Stimulated activated memory B cell treated with anti-CD40 and anti-IgM and Interleukin-4, amounts not matched to agents 10 μg/mL and 1 μg/mL and 100 μg/mL, for 72 hours (primary cell): ENCODE measurements around the gene PLCB3.
A peak's percentile ranks its signal among the peaks of the same experiment; 100 is the strongest.

ENCODE experiments used
- ATAC-seq: fragments of 150-1000 bp; cut with Tn5 transposase; 2 replicates; pipeline ENCODE4 v1.10.0; 2021
- H3K27ac Mint-ChIP-seq: one replicate; pipeline ENCODE4 v1.8.0; 2022; ENCODE audit warnings: mild to moderate bottlenecking, mixed read lengths
- H3K27me3 Mint-ChIP-seq: one replicate; pipeline ENCODE4 v1.8.0; 2022; ENCODE audit warnings: mixed read lengths
- H3K36me3 Mint-ChIP-seq: one replicate; pipeline ENCODE4 v1.8.0; 2022; ENCODE audit warnings: mixed read lengths
- H3K4me1 Mint-ChIP-seq: one replicate; pipeline ENCODE4 v1.8.0; 2022; ENCODE audit warnings: mixed read lengths
- H3K4me3 Mint-ChIP-seq: one replicate; pipeline ENCODE4 v1.8.0; 2022; ENCODE audit warnings: mild to moderate bottlenecking, moderate library complexity, mixed read lengths
- H3K9me3 Mint-ChIP-seq: one replicate; pipeline ENCODE4 v1.8.0; 2022; ENCODE audit warnings: mixed read lengths

The PLCB3 gene

GRCh38 chr11:64248578-64248977 lies 2.8 kb upstream of the PLCB3 start:
- H3K27me3 Mint-ChIP-seq: no peaks in the 10 kb centered on the region
- peaks cover 3% of the 10 kb centered on the region for H3K36me3 Mint-ChIP-seq
- no peak overlapping the region for H3K27ac Mint-ChIP-seq
- no peak overlapping the region for H3K4me3 Mint-ChIP-seq
- no peak for ATAC-seq
- no peaks in the 10 kb centered on the region for H3K9me3 Mint-ChIP-seq
- peaks cover 62% of the 10 kb centered on the region for H3K4me1 Mint-ChIP-seq

- no peak overlapping the region for H3K4me3 Mint-ChIP-seq
Observed at GRCh38 chr11:64249038-64249437, 2.3 kb upstream of the PLCB3 start.

GRCh38 chr11:64249563-64250414 lies 1.5 kb upstream of the PLCB3 start:
- no peaks in the 10 kb centered on the region for H3K9me3 Mint-ChIP-seq
- peak overlapping the region; percentile 26 for H3K4me3 Mint-ChIP-seq
- H3K4me1 Mint-ChIP-seq: peaks cover 62% of the 10 kb centered on the region
- H3K27ac Mint-ChIP-seq: no peak overlapping the region
- H3K36me3 Mint-ChIP-seq: no peaks in the 10 kb centered on the region
- ATAC-seq: no peak
- H3K27me3 Mint-ChIP-seq: no peaks in the 10 kb centered on the region

More at GRCh38 chr11:64249038-64249437, 2.3 kb upstream of the PLCB3 start:
- Mint-ChIP-seq H3K27me3 (no peaks in the 10 kb centered on the region), H3K36me3 (no peaks in the 10 kb centered on the region), H3K9me3 (no peaks in the 10 kb centered on the region), H3K27ac (no peak overlapping the region), H3K4me1 (peaks cover 62% of the 10 kb centered on the region)
- ATAC-seq: no peak

GRCh38 chr11:64250415-64251015 lies 815 bp upstream of the PLCB3 start:
- no peaks in the 10 kb centered on the region for H3K9me3 Mint-ChIP-seq
- H3K36me3 Mint-ChIP-seq: no peaks in the 10 kb centered on the region
- H3K27me3 Mint-ChIP-seq: no peaks in the 10 kb centered on the region
- peaks cover 56% of the 10 kb centered on the region for H3K4me1 Mint-ChIP-seq
- ATAC-seq: no peak
- peak overlapping the region; percentile 79 for H3K4me3 Mint-ChIP-seq
- peak overlapping the region; percentile 35 for H3K27ac Mint-ChIP-seq

- H3K4me3 Mint-ChIP-seq: peak overlapping the region; percentile 86
- H3K27me3 Mint-ChIP-seq: no peaks in the 10 kb centered on the region
- peaks cover 50% of the 10 kb centered on the region for H3K4me1 Mint-ChIP-seq
- peak overlapping the region; percentile 36 for H3K27ac Mint-ChIP-seq
- no peaks in the 10 kb centered on the region for H3K9me3 Mint-ChIP-seq
- no peaks in the 10 kb centered on the region for H3K36me3 Mint-ChIP-seq
- no peak for ATAC-seq
Observed at GRCh38 chr11:64251753-64252002, 348 bp downstream of the PLCB3 start.

GRCh38 chr11:64252003-64252872 lies 908 bp downstream of the PLCB3 start:
- peak overlapping the region; percentile 86 for H3K4me3 Mint-ChIP-seq
- peak overlapping the region; percentile 36 for H3K27ac Mint-ChIP-seq
- H3K36me3 Mint-ChIP-seq: no peaks in the 10 kb centered on the region
- H3K4me1 Mint-ChIP-seq: peaks cover 47% of the 10 kb centered on the region
- ATAC-seq: no peak
- H3K27me3 Mint-ChIP-seq: no peaks in the 10 kb centered on the region
- no peaks in the 10 kb centered on the region for H3K9me3 Mint-ChIP-seq

GRCh38 chr11:64253043-64253442 lies 1.7 kb downstream of the PLCB3 start:
- no peak for ATAC-seq
- H3K9me3 Mint-ChIP-seq: no peaks in the 10 kb centered on the region
- no peak overlapping the region for H3K27ac Mint-ChIP-seq
- H3K27me3 Mint-ChIP-seq: no peaks in the 10 kb centered on the region
- peaks cover 39% of the 10 kb centered on the region for H3K4me1 Mint-ChIP-seq
- H3K4me3 Mint-ChIP-seq: no peak overlapping the region
- peaks cover 4% of the 10 kb centered on the region for H3K36me3 Mint-ChIP-seq

GRCh38 chr11:64253481-64253880 lies 2.2 kb downstream of the PLCB3 start:
- Mint-ChIP-seq H3K4me1 (peaks cover 37% of the 10 kb centered on the region), H3K27me3 (no peaks in the 10 kb centered on the region), H3K4me3 (no peak overlapping the region), H3K9me3 (no peaks in the 10 kb centered on the region), H3K27ac (no peak overlapping the region), H3K36me3 (peaks cover 8% of the 10 kb centered on the region)
- ATAC-seq: no peak

- peak overlapping the region; percentile 9 for H3K27ac Mint-ChIP-seq
Observed at GRCh38 chr11:64254326-64254725, 3.0 kb downstream of the PLCB3 start.

GRCh38 chr11:64255135-64256128 lies 4.1 kb downstream of the PLCB3 start:
- no peak overlapping the region for H3K4me3 Mint-ChIP-seq
- no peaks in the 10 kb centered on the region for H3K27me3 Mint-ChIP-seq
- no peaks in the 10 kb centered on the region for H3K9me3 Mint-ChIP-seq
- H3K4me1 Mint-ChIP-seq: peaks cover 45% of the 10 kb centered on the region
- peaks cover 22% of the 10 kb centered on the region for H3K36me3 Mint-ChIP-seq
- H3K27ac Mint-ChIP-seq: no peak overlapping the region
- no peak for ATAC-seq

More at GRCh38 chr11:64254326-64254725, 3.0 kb downstream of the PLCB3 start:
- H3K4me3 Mint-ChIP-seq: no peak overlapping the region
- no peak for ATAC-seq
- peaks cover 40% of the 10 kb centered on the region for H3K4me1 Mint-ChIP-seq
- no peaks in the 10 kb centered on the region for H3K9me3 Mint-ChIP-seq
- H3K36me3 Mint-ChIP-seq: peaks cover 11% of the 10 kb centered on the region
- H3K27me3 Mint-ChIP-seq: no peaks in the 10 kb centered on the region

- Mint-ChIP-seq H3K9me3 (no peaks in the 10 kb centered on the region), H3K36me3 (peaks cover 23% of the 10 kb centered on the region), H3K4me1 (peaks cover 38% of the 10 kb centered on the region), H3K27ac (no peak overlapping the region), H3K4me3 (no peak overlapping the region), H3K27me3 (no peaks in the 10 kb centered on the region)
- ATAC-seq: no peak
Observed at GRCh38 chr11:64256300-64256699, 5.0 kb downstream of the PLCB3 start.

GRCh38 chr11:64258356-64258755 lies 7.0 kb downstream of the PLCB3 start:
- Mint-ChIP-seq H3K27me3 (no peaks in the 10 kb centered on the region), H3K4me1 (peaks cover 22% of the 10 kb centered on the region), H3K27ac (no peak overlapping the region), H3K36me3 (peaks cover 39% of the 10 kb centered on the region), H3K9me3 (no peaks in the 10 kb centered on the region), H3K4me3 (no peak overlapping the region)
- ATAC-seq: no peak

- no peak overlapping the region for H3K4me3 Mint-ChIP-seq
- H3K27ac Mint-ChIP-seq: no peak overlapping the region
- H3K36me3 Mint-ChIP-seq: peaks cover 39% of the 10 kb centered on the region
- peak; percentile 4 for ATAC-seq
- peaks cover 15% of the 10 kb centered on the region for H3K4me1 Mint-ChIP-seq
- no peaks in the 10 kb centered on the region for H3K27me3 Mint-ChIP-seq
- H3K9me3 Mint-ChIP-seq: no peaks in the 10 kb centered on the region
Observed at GRCh38 chr11:64258946-64259532, 7.7 kb downstream of the PLCB3 start.

GRCh38 chr11:64259533-64260067 lies 8.3 kb downstream of the PLCB3 start:
- H3K4me1 Mint-ChIP-seq: peaks cover 15% of the 10 kb centered on the region
- peak; percentile 54 for ATAC-seq
- H3K36me3 Mint-ChIP-seq: peaks cover 39% of the 10 kb centered on the region
- peak overlapping the region; percentile 61 for H3K27ac Mint-ChIP-seq
- no peaks in the 10 kb centered on the region for H3K27me3 Mint-ChIP-seq
- no peak overlapping the region for H3K4me3 Mint-ChIP-seq
- no peaks in the 10 kb centered on the region for H3K9me3 Mint-ChIP-seq
